GM18499 (cell line): ENCODE data around the gene PMVK.

ENCODE experiments used
- ATAC-seq: cut with Tn5 transposase; IDR thresholded peaks from one replicate; pipeline ENCODE4 v1.9.1; 2021; ENCODE audit warnings: moderate number of reproducible peaks; ENCODE audit not compliant: insufficient read depth, unreplicated experiment

The PMVK gene

GRCh38 chr1:154951901-154952657 lies 15.6 kb upstream of the PMVK start:
- ATAC-seq: no peak

GRCh38 chr1:154948079-154948478 lies 11.6 kb upstream of the PMVK start:
- no peak for ATAC-seq

- no peak for ATAC-seq
Measured at GRCh38 chr1:154945962-154946850, 9.7 kb upstream of the PMVK start.

GRCh38 chr1:154945160-154945961 lies 8.8 kb upstream of the PMVK start:
- ATAC-seq: no peak

- ATAC-seq: no peak
Measured at GRCh38 chr1:154944401-154945159, 8.1 kb upstream of the PMVK start.

GRCh38 chr1:154943649-154944400 lies 7.3 kb upstream of the PMVK start:
- no peak for ATAC-seq

GRCh38 chr1:154941333-154942013 lies 5.0 kb upstream of the PMVK start:
- no peak for ATAC-seq

GRCh38 chr1:154940651-154941194 lies 4.2 kb upstream of the PMVK start:
- ATAC-seq: no peak

GRCh38 chr1:154940213-154940560 lies 3.7 kb upstream of the PMVK start:
- no peak for ATAC-seq

GRCh38 chr1:154938604-154939399 lies 2.3 kb upstream of the PMVK start:
- ATAC-seq: no peak

GRCh38 chr1:154937988-154938386 lies 1.5 kb upstream of the PMVK start:
- no peak for ATAC-seq

- ATAC-seq: peak; percentile 33
Measured at GRCh38 chr1:154937085-154937987, 817 bp upstream of the PMVK start.

- no peak for ATAC-seq
Measured at GRCh38 chr1:154935749-154936554, 567 bp downstream of the PMVK start.

GRCh38 chr1:154934358-154934948 lies 2.1 kb downstream of the PMVK start:
- no peak for ATAC-seq

- ATAC-seq: no peak
Measured at GRCh38 chr1:154931940-154932487, 4.5 kb downstream of the PMVK start.
